T-helper 1 cell treated with Interleukin-12 subunit alpha and Interleukin-12 subunit beta and Interleukin-4 antibody, amounts not matched to agents 30 ng/mL and 1 ng/mL, for 36 hours (primary cell): Measurements from ENCODE around the gene COA7. TPM values are rescaled to one million over a fixed set of nuclear protein-coding genes. Genes with fewer than 3 reads are reported as not detected.

Experiments used
- intact Hi-C: fragments of 100-400 bp; cut with micrococcal nuclease; formaldehyde crosslinking; loops from one replicate; pipeline ENCODE4 v1.15.1; 2024
- total RNA-seq: library from RNA; stranded (reverse); gene quantifications from 2 replicates; pipeline ENCODE4 v1.2.3, GENCODE V29; 2022

The COA7 gene
- total RNA-seq, 1 donor from 2014 or later = 17.2 TPM

DNA sequence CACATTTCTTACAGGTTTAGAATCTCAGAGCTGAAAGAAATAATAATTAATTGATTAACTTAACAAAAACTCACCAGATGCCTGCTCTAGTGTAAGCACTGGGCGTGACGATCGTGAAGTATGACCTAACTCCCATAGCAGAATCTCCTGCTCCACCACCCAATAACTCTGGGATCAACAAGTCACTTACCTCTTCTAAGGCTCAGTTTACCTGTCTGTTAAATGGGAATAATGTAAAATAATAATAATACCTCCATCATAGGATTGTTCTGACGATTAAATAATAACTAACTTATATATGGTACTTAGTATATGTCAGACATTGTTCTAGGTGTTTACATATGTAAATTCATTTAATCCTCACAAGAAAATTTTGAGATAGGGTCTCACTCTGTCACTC is 24.6 kb downstream of the COA7 start:
- intact Hi-C loops = no loop called here

DNA sequence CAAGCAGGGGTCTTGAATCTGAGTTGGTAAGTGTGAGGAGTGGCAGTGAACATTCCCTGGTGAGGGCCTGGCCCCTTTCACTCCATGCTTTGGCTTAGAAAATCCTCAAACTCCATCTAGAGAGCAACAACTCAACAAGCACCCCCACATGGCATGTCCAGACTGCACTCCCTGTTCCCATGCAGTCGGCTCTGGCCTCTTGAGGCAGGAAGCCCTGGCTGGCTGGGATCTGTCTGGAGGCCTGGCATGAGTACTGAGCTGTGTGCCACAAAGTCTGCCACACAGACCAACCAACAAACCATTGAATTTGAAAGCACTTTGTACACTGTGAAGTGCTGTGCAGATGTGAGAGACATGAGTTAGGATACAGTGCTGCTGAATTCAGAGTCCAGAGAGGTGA is 25.2 kb downstream of the COA7 start:
- intact Hi-C loops = no loop called here

DNA sequence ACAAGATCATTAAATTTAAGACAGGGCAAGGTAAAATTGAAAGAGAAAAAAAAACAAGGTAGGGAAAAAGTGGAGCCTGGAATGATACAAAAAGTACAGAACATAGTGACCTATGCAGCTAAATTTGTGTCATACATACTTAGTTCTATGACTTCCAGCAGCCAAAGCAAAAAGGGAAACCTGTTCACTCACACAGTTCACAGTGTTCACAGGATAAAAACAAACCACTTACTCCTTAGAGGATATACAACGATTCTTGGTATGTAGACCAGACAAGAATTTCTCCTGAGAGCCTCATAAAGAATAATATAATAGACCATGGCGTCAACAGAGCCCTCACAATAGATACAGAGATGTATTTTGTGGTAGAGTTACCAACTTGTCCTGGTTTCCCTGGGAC is 27.5 kb downstream of the COA7 start:
- intact Hi-C loops = no loop called here

DNA sequence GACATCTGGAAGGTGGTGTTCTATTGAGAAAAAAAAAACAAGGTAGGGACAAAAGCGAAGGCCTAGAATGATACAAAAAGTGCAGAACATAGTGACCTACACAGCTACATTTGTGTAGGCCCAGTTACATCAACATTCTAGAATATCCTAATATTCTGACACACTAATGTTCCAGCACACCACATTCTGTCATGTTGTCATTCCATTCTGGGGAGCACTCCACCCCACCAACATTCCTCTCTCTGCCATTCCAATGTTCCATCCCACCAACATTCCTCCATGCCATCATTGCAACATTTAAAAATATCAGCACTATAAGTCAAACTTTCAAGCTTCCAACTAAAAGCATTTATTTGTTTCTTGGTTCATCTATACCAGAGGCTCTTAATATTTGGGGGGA is 28.5 kb downstream of the COA7 start:
- intact Hi-C loops = no loop called here

DNA sequence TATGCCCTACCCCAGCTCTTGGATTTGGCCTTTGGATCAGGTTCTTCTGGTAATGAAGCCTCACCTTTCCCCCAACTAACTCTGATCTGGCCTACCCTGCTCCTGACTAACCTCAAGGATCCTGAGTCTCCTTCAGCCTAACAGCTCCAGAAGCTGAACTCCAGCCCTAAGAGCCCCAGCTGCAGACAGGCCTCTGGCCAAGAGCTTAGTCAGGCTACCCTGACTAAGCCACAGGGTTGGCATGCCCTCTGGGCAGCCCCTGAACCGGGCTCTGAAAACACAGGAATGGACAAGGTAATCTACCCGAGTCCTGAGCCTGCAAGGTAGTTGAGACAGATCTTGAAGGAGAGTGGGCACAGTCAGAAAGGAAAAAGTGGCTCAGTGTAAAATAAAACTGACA is 29.4 kb downstream of the COA7 start:
- intact Hi-C loops = no loop called here

DNA sequence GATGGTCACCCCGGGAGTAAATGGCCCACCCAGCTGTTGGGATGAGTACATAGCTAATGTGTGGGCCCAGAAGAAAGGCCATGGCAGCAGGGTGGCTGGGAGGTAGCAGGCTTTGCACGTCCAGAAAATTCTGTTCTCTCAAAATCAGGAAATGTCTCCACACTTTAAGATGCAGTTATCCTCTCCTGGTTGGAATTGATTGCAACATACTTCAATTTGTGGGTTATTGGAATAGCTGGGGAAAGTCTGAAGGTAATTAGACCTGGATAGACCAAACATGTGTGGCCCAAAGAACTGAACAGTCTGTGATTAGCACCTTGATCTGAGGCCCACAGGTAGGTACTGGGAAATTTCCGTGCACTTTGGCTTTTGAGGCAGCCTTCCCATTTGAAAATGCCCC is 30.2 kb downstream of the COA7 start:
- intact Hi-C loops = no loop called here

DNA sequence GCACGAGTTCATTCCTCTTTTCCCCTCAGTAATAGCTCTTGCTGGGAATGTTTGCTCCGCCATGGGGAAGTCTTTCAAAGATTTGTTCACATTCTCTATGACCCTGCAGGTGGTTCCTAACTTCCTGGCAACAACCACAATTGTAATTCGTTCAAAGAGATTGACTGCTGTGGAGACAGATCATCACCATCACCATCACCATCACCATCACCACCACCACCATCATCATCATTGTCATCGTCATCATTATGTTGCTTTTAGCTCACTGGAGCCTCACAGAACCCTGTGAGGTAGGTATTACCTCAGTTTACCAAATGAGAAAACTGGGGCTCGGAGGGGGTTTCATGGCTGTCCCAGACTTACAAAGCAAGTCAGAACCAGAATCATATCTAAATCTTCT is 30.9 kb downstream of the COA7 start:
- intact Hi-C loops = no loop called here

DNA sequence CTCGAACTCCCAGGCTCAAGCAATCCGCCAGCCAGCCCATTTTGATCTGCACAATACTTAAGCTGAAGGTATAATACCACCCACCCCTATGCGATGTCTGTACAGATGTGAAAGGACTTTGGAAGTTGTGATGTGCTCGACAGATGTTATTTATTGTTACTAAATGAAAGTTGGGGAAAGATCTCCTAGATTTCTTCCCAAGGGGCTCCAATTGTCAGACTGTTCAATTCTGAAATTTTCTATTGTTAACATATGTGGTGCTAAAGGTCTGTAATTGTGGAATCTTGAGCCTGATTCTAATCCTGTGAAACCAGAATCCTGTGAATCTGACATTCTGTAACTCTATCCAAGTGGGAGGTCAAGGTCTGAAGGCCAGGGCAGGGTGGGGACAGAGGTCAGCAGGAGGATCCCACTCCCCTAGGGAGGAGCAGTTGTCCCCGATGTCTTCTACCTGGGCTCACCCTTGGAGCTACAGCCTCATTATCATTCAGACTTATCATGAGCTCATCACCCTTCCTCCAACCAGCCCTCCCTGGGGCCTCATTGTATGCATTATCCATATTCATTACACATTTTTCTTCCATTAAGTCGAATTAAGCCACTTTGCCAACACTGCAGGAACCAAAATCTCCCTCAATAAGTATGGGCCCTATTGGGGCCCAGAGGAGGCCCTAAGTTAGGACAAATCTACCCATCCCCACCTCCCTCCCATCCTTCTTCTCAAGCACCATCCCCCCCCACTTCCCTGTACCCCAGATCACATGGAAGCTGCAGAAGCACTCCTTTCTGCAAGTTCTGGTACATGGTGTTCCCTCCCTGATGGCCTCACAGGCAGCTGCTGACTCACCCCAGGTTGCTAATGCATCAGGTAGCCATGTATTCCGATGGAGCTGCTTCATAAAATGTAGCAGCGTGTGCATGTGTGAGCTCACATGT is 32.9 kb downstream of the COA7 start:
- intact Hi-C loops = no loop called here

DNA sequence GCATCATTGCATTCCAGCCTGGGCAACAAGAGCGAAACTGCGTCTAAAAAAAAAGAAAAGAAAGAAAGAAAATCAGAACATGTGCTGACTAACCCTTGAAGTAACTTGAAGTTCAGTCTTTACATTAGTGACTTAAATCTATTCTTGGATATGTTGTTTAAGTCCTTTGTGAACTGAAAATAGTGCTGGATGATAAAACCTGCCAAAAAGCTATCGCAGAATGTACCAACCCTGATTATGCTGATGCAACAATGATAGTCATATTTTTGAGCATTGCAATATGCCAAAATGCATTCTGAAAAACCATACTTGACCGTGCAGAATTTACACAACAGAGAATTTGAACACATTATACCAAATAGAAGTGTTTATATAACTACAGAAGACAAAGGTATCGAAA is 34.4 kb downstream of the COA7 start:
- intact Hi-C loops = no loop called here

DNA sequence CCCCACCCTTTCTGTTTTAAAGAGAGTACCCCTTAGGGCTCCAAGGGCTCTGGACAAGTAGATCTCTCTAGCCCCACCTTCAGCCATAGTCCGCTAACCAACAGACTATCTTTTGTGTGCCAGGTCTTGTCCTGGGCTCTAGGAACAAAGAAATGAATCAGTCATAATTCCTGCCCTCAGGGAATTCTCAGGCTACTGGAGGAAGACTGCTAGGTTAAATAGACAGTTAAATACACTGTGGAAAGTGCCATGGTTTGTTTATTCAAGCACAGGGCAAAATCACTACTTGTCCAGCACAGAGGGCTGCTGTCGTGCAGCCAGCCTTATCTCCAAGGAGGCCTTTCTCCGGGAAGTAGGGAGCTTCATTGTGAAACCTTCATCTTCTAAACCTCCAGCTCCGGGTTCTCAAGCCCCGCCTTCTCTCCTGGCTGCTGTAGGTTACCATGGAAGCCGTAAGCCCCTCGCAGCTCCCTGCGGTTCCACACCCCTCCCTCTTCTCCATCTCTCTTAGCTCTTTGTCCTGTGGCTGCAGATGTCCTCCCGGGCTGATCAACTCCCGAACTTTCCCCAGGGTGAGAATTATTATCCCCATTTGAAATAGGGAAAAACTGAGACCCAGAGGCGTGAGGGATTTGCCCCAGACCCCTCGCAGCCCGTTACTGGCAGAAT is 35.4 kb downstream of the COA7 start:
- intact Hi-C loops = no loop called here

DNA sequence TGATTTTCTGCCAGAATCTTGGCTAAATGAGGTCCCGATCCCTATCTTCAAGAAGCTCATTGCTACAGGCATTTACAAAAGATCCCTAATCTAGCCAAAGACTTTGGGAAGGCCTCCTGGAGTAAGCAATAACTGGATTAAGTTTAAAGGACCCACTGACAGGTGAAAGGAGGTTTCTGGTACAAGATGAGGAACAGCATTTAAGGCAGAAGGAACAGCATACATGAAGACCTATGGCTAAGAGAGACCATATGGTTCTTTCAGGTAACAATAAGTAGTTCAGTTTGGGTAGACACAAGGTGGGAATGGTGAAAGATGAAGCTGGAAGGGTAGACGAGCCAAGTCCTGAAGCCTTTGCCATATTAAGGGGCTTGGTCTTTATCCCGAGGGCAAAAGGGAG is 37.3 kb downstream of the COA7 start:
- intact Hi-C loops = no loop called here

DNA sequence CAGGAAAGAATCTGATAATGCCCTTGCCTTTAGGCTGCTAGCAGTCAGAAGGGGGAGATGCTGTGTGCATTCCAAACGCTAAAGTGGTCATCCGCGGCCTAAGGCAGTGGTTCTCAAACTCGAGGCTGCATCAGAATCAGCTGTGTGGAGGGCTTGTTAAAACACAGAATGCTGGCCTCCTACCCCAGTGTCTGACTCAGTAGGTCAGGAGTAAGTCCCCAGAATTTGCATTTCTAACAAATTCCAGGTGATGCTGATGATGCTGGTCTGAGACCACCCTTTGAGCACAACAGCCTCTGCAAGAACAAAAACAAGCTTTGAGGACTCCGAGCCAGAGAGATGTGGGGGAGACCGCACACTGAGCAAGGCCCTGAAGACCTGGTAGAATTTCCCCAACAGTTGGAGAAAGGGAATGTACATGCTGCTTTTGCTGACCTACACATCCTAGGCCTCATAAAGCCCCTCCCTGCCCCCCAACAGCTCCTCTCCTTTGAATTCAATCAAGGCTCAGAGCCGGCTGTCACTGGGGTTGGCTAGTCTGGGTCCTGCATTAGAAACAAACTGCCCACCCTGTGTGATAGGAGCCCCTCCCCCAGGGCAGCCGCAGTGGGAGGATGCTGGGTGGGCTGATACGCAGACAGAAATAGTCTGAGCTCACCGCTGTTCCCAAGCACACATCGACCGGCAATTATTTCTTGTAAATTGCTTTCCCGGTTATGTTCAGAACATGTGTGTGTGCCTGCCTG is 38.1 kb downstream of the COA7 start:
- intact Hi-C loops = loop anchor here (1.0 kb wide), 1 partner anchor 23 kb away; no protein-coding TSS in a partner anchor

DNA sequence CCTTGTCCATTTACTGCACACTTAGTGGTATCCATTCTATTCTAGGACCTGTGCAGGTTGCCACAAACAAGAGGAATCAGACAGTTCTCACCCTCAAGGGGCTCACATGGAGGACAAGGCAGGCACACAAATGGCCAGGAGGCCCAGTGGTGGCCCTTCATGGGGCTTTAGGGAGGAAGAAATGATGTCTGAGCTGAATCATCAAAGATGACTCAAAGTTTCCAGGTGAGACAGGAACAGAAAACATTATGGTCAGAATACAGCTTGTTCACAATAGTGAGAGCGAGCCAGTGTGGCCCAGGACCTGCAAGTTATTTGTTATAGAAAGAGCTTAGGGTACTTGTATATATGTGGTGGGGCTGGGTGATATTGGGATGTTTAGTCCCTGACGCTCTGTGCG is 38.8 kb downstream of the COA7 start:
- intact Hi-C loops = loop anchor here (1.0 kb wide), 1 partner anchor 22 kb away; no protein-coding TSS in a partner anchor

DNA sequence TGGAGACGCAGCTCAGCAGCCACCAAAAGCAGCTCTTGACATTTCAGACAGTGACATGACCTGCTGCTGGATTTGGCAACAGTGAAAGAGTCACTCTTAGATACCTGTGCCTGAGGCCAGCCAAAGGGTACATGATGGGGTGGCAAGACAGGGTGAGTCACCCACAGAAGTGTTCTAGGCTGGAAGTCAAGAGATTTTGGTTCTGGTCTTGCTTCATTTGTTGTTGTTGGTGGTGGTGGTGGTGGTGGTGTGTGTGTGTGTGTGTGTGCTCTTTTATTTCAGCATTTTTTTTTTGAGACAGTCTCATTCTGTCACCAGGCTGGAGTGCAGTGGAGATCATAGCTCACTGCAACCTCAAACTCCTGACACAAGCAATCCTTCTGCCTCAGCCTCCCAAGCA is 39.4 kb downstream of the COA7 start:
- intact Hi-C loops = loop anchor here (1.0 kb wide), 1 partner anchor 21 kb away; no protein-coding TSS in a partner anchor

DNA sequence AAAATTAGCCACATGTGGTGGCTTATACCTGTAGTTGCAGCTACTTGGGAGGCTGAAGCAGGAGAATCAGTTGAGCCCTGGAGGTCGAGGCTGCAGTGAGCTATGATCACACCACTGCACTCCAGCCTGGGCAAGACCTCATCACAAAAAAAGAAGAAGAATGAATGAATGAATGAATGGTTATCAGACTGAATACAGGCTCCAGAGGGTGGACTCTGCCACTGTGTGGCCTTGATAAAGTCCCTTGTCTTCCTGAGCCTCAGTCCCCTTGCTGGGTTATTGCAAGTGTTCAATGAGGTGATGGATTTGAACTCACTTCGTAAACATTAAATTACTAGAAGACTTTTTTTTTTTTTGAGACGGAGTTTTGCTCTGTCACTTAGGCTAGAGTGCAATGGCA is 40.4 kb downstream of the COA7 start:
- intact Hi-C loops = no loop called here

DNA sequence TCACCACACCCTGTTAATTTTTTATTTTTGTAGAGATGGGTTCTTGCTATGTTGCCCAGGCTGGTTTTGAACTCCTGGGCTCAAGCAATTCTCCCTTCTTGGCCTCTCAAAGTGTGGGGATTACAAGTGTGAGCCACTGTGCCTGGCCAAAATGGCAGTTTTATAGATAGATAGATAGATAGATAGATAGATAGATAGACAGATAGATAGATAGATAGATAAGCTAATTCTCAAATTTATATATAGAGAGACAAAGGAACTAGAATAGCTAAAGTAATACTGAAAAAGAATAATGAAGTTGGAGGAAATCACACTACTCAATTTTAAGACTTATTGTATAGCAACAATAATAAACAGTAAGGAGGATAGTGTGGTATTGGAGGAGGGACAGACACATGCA is 44.1 kb downstream of the COA7 start:
- intact Hi-C loops = no loop called here

DNA sequence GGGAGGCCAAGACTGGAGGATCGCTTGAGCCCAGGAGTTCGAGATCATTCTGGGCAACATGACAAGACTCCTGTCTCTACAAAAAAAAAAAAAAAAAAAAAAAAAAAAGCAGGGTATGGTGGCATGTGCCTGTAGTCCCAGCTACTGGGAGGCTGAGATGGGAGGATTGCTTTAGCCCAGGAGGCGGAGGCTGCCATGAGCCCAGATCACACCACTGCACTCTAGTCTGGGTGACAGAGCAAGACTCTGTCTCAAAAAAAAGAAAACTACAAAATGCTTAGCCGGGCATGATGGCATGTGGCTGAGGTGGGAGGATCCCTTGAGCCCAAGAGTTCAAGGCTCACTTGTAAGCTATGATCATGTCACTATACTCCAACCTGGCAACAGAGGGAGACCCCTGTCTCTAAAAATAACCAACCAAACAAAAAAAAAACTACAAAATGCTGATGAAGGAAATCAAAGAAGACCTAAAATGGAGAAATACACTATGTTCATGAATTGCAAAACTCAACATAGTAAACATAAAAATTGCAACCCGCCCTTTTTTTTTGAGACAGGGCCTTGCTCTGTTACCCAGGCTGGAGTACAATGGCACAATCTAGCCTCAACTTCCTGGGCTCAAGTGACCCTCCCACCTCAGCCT is 44.8 kb downstream of the COA7 start:
- intact Hi-C loops = no loop called here

DNA sequence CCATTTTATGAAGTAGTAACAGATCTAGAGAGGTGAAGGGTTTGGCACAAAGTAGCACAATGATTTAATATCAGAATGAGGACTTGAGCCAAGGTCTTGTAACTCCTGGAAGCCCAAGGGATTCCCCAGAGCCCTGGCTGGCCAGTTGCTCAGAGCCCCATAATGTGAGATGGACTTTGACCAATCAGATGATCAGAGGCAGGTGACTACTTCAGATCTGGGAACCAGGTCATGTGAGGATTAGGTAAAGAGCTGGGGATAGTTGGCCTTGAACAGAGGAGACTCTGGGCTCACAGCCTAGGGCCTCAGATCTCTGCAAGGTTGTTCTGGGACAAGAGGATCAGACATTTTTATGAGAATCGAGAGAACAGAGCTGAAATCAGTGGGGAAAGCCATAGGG is 46.2 kb downstream of the COA7 start:
- intact Hi-C loops = no loop called here

DNA sequence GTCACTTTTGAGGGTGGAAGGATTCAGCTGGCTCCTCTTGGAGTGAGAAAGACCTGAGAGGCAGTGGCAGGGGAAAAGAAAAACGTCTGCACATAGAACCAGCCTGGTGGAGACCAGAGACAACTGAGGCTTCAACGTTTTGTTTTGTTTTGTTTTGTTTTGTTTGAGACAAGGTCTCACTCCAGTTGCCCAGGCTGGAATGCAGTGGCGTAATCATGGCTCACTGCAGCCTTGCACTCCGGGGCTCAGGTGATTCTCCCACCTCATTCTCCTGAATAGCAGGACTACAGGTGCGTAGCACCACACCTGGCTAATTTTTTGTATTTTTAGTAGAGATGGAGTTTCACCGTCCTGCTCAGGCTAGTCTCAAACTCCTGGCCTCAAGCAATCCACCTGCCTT is 52.9 kb downstream of the COA7 start:
- intact Hi-C loops = no loop called here

DNA sequence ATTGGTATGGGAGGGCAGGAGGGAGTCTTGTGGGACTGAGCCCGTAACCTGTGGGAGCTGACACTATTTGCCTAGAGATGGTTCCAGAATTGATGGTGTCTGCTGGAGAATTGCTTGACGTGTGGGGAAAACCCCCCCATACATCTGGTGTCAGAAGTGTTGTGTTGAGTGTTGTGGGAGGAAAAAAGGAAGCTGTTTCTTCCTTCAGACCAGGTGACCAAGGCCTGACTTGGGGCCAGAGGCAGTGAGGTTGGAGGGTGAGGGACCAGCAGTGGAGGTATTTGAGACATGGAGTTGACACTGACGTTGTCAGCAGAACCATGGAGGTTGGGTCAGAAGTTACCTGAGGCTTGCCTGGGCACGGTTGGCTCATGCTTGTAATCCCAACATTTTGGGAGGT is 56.8 kb downstream of the COA7 start:
- intact Hi-C loops = no loop called here

DNA sequence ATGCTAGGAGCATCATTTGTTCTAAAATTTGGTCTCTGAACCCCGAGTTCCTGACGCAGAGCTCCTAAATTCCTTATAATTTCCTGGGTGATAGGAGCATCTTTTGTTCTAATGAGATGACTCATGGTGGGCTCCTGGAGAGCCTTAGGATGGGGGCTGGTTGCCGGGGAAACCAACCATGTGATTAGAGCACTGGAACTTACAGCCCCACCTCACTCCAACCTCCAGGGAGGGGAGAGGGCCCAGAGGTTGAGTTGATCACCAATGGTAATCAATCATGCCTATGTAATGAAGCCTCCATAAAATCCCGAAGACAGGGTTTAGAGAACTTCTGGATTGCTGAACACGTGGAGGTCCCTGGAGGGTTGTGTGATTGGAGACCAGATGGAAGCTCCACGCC is 57.5 kb downstream of the COA7 start:
- intact Hi-C loops = no loop called here
